HG02610 (cell line): Measurements from ENCODE around the gene ACACB.

Experiments
- ATAC-seq: cut with Tn5 transposase; IDR thresholded peaks from one replicate; pipeline ENCODE4 v1.9.1; 2021; ENCODE audit warnings: mild to moderate bottlenecking, moderate library complexity; ENCODE audit not compliant: unreplicated experiment

Gene ACACB

GRCh38 chr12:109109746-109110350 is 6.5 kb upstream of the ACACB start:
- no peak for ATAC-seq

DNA sequence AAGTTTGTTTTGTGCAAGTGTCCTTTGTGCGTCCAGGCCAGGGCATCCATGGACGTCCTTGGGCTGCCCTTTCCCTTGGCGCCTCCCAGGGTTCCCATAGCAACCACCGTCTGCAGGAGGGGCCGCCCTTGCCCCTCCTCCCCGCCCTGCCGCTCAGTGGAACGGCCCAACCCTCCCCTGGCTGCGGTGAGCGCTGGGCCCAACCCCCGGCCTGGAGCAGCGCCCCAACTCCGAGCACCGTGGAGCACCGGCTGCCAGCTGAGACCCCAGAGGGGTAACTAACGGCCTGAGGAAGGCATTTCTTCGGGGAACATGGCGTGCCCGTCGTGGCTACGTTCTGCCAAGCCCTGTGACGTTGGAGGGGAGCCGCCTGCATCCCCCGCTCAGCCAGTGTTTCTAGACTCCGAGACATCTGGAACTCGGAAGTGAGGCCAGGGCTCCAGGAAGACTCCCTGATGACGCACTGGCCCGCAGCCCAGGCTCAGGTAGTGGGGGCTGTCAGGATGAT is 5.3 kb upstream of the ACACB start:
- no peak for ATAC-seq

DNA sequence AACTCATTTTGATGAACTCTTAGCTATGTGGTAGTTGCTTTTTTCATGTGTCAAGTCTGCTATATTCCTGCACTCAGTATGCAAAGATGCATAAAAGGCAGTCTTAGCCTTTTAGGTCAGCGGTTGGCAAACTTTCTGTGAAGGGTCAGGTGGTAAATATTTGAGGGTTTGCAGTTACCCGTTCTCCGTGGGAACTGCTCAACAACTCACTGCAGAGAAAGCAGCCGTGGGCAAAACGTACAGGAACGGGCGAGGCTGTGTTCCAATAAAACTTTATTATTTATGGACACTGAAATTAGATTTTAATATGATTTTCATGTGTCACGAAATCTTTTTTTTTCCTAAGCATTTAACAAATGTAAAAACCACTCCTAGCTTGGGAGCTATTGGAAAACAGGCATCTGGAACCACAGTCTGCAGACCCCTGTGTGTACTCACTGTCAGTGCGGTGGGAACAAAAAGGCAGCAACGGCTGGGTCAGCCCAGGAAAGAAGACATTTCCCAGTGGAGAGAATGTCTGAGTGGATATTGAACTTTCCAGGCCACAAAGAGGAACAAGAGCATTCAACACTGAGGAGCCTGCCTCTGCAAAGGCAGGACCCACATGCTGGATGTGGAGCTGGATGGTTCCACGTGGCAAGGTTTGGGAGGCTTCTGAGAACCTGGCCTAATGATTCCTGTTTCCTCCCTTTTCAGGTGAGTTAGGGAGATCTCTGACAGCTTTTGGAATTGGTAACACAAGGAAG is 3.5 kb upstream of the ACACB start:
- ATAC-seq: no peak

- ATAC-seq: no peak
Observed at GRCh38 chr12:109113661-109114321, 2.6 kb upstream of the ACACB start.

- ATAC-seq: no peak
Observed at GRCh38 chr12:109114644-109115043, 1.7 kb upstream of the ACACB start.

DNA sequence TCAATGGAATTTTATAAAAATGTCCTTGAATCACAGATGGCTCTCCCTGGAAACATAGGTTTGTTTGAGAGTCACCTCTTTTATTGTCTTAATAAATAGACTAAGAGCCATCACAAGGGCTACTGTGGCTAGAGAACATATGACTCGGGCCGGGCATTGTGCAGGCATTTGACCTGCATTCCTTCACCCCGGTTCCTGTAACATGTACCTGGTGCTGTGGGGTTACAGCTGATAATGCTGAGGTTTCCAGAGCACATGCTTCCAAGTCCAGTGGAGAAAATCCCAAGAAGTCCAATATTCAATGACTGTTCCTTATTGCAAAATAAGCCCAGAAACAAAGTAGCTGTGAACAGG is 1.0 kb upstream of the ACACB start:
- no peak for ATAC-seq

- ATAC-seq: no peak
Observed at GRCh38 chr12:109116611-109116949, 193 bp downstream of the ACACB start.

GRCh38 chr12:109120095-109120494 is 3.7 kb downstream of the ACACB start:
- ATAC-seq: no peak

GRCh38 chr12:109120557-109120956 is 4.2 kb downstream of the ACACB start:
- no peak for ATAC-seq

DNA sequence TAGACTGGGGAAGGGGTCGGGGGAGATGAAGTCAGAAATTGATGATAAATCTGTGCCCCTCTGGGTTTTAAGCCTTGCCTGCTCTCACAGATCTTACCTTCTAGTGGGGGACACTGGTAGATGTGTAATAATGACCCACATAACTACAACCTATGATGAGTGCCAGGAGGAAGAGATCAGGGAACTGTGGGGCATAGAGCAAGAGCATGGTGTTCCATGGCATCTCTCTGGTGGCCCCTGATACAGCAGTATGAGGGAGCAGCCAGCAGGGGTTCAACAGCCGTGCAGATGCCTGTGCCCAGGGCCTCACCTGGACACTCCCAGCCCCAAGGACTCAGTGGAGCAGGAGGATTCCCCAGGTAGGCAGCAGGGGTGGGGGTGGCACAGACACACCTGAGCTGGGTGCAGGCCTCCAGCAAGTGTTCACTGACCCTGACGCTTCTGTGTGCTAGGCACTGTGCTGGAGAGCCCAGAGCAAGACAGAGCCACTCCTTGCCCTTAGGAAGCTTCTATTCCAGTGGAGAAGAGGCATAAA is 5.0 kb downstream of the ACACB start:
- ATAC-seq: no peak

GRCh38 chr12:109124878-109125648 is 8.7 kb downstream of the ACACB start:
- ATAC-seq: no peak

DNA sequence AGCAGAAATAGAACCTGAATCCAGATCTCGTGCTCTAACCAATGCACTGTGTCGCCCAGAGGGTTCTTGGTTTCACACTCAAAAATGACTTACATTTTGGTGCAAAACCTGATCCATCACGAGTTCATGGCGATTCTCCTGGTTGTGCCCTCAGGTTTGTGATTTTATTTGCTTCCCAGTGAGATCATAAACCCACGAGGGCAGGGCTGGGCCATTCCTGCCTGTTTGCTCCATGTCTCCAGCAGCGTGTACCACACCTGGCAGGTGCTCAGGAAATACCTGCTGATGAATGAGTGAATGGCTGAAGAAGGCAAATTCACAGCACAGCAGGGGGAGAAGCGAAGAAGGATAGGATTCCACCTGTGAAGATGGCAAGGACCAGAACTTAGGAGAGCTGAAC is 9.4 kb downstream of the ACACB start:
- ATAC-seq: no peak

DNA sequence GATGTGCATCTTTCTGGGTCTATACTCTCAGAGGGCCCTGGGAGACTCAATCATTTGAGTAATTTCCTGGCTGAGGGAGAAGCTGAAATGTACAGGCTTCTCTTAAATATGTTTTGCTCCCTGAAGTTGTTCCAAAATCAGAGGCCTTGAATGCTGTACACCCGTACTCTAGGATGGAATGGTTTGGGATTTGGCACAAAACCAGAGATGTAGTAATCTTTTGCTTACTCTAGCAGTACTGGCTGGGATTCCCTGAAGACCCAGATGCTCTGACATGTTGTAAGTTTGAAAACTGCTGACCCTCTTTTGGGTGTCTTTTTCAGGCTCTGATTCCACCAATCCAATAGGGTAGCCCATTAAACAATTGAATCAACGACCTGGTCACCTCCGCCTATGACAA is 10.4 kb downstream of the ACACB start:
- no peak for ATAC-seq

DNA sequence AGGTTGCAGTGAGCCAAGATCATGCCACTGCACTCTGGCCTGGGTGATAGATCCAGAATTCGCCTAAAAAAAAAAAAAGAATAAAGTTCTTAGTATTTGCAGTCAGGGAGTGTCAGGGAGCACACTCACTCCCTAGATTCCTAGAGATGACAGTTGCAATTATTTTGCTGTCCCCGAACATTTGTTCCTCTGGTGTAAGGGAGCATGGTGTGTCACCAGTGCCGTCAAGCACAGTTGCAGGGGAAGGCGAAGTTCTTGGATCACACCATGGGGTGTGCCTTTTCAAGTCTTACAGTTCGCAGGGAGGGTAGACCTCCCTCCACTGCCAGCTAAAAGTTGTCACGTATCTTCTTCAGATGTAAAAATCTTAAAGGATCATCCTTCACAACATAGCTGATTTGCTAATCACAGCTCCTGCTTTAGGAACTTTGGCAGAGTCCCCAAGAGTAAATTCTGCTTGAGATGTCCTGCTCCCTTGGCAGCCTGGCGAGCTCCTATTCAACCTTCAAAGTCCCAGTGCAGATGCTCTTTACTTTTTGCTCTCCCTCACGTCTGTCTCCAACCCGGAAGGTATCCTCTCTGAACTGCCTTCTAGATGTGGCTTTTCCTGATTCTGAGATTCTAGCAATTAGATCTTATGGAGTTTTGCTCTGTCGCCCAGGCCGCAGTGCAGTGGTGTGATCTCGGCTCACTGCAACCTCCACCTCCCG is 11.3 kb downstream of the ACACB start:
- no peak for ATAC-seq

DNA sequence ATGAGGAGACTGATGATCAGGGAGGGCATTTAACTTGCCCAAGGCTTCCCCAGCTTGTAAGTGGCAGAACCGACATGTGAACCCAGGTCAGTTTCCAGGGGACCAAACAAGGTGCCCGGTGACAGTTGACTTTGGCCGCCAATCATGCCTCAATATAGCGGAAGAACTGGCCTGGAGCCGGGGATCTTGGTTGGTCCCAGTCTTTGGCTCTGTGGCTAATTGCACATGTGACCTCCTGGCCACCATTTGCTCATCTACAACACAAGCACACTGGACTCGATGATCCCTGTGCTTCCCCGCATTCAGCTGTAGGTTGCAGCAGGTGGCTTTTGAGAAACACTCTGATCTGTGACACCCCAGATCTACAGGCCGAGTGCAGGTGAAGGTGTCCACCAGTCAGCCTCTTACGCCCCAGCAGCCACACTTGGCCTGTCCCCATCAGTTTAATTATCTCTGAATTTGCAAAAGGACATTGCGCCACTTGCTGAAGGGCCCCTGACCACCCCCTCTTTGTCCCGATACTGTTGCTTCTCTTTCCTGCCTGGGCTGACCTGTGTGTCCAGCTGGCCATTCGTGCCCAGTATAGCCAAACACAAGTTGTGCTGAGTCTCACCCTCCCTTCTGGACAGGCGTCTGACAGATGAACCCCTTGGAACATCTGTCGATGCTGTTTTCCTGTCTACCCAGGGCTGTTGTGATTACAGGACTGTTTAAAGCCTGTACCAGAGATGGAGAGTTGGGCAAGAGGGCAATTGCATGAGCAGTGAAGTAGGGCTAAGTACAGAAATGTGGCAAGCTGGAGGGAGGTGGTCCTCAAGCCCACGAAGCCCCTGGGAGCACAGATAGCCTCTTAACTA is 14.1 kb downstream of the ACACB start:
- ATAC-seq: no peak

GRCh38 chr12:109131154-109132050 is 15.0 kb downstream of the ACACB start:
- no peak for ATAC-seq

DNA sequence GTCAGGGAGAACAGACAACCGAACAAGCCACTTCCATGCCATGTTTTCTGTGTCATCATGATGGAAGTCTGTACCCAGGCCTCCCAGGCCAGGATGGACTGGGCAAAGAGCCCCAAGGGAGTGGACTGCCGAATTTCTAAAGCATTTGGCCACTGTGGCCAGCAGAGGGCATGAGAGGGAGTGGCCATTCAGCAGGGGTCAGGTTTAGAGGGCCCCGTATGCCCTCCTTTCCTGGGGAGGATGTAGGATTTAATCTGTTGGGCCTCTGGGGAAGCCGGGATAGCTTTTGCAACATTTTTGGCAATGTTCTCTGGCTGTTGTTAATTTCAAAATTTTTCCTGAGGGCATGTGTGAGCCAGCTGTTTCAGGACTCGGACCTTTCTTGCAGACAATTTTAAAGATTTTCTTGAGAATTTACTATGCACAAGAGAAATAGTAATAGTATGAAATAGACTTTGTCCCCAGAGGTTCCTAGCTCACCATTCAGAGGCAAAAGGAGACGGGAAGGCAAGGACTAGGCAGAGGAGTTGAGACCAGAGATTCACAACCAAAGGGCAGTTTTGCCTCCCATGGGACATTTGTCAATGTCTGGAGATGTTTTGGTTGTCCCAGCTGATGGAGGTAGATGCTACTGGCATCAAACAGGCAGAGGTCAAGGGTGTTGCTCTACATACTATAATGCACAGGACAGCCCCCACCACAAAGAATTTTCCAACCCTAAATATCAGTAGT is 18.0 kb downstream of the ACACB start:
- ATAC-seq: no peak

DNA sequence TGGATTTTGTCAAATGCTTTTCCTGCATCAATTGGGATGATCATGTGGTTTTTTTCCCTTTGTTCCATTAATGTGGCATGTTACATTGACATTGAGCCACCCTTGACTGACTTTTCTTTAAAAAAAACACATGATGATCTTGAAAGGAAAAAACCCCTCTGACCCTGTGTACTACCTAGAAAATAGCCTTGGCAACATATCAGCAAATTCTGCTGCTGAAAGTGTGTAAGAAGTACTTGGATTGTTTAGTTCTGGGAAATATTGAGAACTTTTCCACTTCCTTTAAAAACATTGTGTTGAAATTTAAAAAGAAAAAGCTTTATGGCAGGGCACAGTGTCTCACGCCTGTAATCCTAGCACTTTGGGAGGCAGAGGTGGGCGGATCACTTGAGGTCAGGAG is 20.7 kb downstream of the ACACB start:
- ATAC-seq: no peak
